Hepatocyte (in vitro differentiated cells): ENCODE data around the gene DLG2.

Experiments
- CTCF ChIP-seq: fragments of 200-600 bp; sonication (generic); IDR thresholded peaks from 2 replicates; pipeline ENCODE4 v1.5.1; 2016; ENCODE audit warnings: antibody characterized with exemption, mild to moderate bottlenecking; ENCODE audit not compliant: poor library complexity
- EZH2 ChIP-seq: fragments of 200-600 bp; sonication (generic); IDR thresholded peaks from 2 replicates; pipeline ENCODE4 v1.6.1; 2016; ENCODE audit warnings: antibody characterized with exemption, mild to moderate bottlenecking, borderline replicate concordance

- TF ChIP-seq CTCF (no peak), EZH2 (no peak)
Measured at GRCh38 chr11:84564867-84565184, 1062.3 kb downstream of the DLG2 start.
